Adrenal gland (tissue), 5 donors: ENCODE measurements around the gene BANF2.

Experiments
- POLR2A ChIP-seq, 2 donors: fragments of 450-650 bp; IDR thresholded peaks; one replicate each; pipeline ENCODE4 v1.6.1; 2017; ENCODE audit warnings: antibody characterized with exemption in 2 of 2, mild to moderate bottlenecking in 2 of 2, moderate library complexity in 1 of 2
- TF ChIP-seq, protein P1 (sequence below), 6 experiments: fragments of 450-650 bp in 4 of 6; fragments of 200-600 bp in 2 of 6; sonication (generic) in 1 of 6; IDR thresholded peaks; 1 replicate in 5 of 6; 2 replicates in 1 of 6; pipeline versions ENCODE4 v1.5.1 to v1.8.0; 2016 to 2021; ENCODE audit warnings: antibody characterized with exemption in 6 of 6, mild to moderate bottlenecking in 2 of 6, moderate library complexity in 1 of 6
- donor health status: DM: no; HTN: no; CAD: no.

DNA sequence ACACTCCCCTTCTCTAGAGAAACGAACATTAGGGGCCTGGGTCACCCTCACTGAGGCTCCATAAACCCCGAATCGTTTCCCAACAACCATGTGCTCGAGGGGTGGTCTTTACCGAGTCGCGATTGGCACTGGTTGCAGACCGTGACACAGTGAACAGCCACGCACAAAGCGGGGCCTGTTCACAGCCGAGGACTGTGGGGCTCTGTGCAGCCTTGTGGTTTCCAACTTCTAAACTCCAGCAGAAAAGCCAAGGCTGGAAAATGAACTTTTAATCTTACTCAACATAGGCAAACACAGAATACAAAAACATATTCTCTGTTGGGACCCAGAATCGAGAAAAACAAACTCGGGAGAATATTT, 36.7 kb upstream of the BANF2 start:
- TF ChIP-seq, protein P1, sequence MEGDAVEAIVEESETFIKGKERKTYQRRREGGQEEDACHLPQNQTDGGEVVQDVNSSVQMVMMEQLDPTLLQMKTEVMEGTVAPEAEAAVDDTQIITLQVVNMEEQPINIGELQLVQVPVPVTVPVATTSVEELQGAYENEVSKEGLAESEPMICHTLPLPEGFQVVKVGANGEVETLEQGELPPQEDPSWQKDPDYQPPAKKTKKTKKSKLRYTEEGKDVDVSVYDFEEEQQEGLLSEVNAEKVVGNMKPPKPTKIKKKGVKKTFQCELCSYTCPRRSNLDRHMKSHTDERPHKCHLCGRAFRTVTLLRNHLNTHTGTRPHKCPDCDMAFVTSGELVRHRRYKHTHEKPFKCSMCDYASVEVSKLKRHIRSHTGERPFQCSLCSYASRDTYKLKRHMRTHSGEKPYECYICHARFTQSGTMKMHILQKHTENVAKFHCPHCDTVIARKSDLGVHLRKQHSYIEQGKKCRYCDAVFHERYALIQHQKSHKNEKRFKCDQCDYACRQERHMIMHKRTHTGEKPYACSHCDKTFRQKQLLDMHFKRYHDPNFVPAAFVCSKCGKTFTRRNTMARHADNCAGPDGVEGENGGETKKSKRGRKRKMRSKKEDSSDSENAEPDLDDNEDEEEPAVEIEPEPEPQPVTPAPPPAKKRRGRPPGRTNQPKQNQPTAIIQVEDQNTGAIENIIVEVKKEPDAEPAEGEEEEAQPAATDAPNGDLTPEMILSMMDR (IDR thresholded peaks at IDR 0.05): no peak
- TF ChIP-seq POLR2A (IDR thresholded peaks at IDR 0.05): no peak
